Liver (tissue), 3 donors: ENCODE results near the gene PYROXD2.

Experiments used
- CTCF ChIP-seq: fragments of 150-350 bp; IDR thresholded peaks from 2 replicates; pipeline ENCODE4 v1.5.1; 2017; ENCODE audit warnings: improper control_type of control experiment, low read depth, low read length; ENCODE audit not compliant: missing input control
- GABPA ChIP-seq, 2 donors: IDR thresholded peaks in 1 of 2; conservative IDR thresholded peaks in 1 of 2; 2 replicates each; pipeline ENCODE4 v1.6.1; 2016; ENCODE audit warnings: antibody characterized with exemption in 2 of 2, mild to moderate bottlenecking in 1 of 2, moderate library complexity in 1 of 2
- JUND ChIP-seq, 2 donors: IDR thresholded peaks; 2 replicates each; pipeline ENCODE4 v1.6.1; 2016; ENCODE audit warnings: antibody characterized with exemption in 2 of 2
- RAD21 ChIP-seq, 2 donors: IDR thresholded peaks; 2 replicates each; pipeline ENCODE4 v1.6.1; 2016; ENCODE audit warnings: antibody characterized with exemption in 2 of 2, mild to moderate bottlenecking in 2 of 2
- RXRA ChIP-seq, 2 donors: IDR thresholded peaks; 2 replicates each; pipeline ENCODE4 v1.6.1; 2017 to 2018; ENCODE audit warnings: antibody characterized with exemption in 2 of 2, mild to moderate bottlenecking in 1 of 2
- TF ChIP-seq, protein P1 (sequence below): IDR thresholded peaks from 2 replicates; pipeline ENCODE4 v1.6.1; 2016; ENCODE audit warnings: antibody characterized with exemption, mild to moderate bottlenecking
- donor health status: healthy.
- donor health status: healthy.

- TF ChIP-seq, protein P1, sequence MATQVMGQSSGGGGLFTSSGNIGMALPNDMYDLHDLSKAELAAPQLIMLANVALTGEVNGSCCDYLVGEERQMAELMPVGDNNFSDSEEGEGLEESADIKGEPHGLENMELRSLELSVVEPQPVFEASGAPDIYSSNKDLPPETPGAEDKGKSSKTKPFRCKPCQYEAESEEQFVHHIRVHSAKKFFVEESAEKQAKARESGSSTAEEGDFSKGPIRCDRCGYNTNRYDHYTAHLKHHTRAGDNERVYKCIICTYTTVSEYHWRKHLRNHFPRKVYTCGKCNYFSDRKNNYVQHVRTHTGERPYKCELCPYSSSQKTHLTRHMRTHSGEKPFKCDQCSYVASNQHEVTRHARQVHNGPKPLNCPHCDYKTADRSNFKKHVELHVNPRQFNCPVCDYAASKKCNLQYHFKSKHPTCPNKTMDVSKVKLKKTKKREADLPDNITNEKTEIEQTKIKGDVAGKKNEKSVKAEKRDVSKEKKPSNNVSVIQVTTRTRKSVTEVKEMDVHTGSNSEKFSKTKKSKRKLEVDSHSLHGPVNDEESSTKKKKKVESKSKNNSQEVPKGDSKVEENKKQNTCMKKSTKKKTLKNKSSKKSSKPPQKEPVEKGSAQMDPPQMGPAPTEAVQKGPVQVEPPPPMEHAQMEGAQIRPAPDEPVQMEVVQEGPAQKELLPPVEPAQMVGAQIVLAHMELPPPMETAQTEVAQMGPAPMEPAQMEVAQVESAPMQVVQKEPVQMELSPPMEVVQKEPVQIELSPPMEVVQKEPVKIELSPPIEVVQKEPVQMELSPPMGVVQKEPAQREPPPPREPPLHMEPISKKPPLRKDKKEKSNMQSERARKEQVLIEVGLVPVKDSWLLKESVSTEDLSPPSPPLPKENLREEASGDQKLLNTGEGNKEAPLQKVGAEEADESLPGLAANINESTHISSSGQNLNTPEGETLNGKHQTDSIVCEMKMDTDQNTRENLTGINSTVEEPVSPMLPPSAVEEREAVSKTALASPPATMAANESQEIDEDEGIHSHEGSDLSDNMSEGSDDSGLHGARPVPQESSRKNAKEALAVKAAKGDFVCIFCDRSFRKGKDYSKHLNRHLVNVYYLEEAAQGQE, result no peak
- no peak for TF ChIP-seq CTCF
- no peak for TF ChIP-seq JUND (IDR thresholded peaks at IDR 0.05)
- no peak for TF ChIP-seq RAD21 (IDR thresholded peaks at IDR 0.05)
- TF ChIP-seq RXRA (IDR thresholded peaks at IDR 0.05), result no peak
- no peak for TF ChIP-seq GABPA (IDR thresholded peaks at IDR 0.05 in 1 of 2, conservative IDR thresholded peaks at IDR 0.05 in 1 of 2)
Measured at GRCh38 chr10:98416606-98417388, 1.8 kb upstream of the PYROXD2 start.
